Muscle layer of colon (tissue), 2 donors: ENCODE data around the gene SULF2.

Experiments used
- H3K27ac ChIP-seq: one replicate; pipeline ENCODE4 v1.7.0; 2013; ENCODE audit warnings: low read depth, mild to moderate bottlenecking, low read length, moderate library complexity
- H3K27me3 ChIP-seq, 2 donors: one replicate each; pipeline ENCODE4 v1.7.0; 2013; ENCODE audit warnings: low read length in 2 of 2, mild to moderate bottlenecking in 2 of 2; ENCODE audit not compliant: insufficient read depth in 2 of 2, control insufficient read depth in 1 of 2
- H3K36me3 ChIP-seq: one replicate; pipeline ENCODE4 v1.7.0; 2013; ENCODE audit warnings: mild to moderate bottlenecking, low read length; ENCODE audit not compliant: insufficient read depth
- H3K4me1 ChIP-seq: one replicate; pipeline ENCODE4 v1.7.0; 2013; ENCODE audit warnings: mild to moderate bottlenecking, low read length; ENCODE audit not compliant: insufficient read depth
- H3K4me3 ChIP-seq, 2 donors: one replicate each; pipeline ENCODE4 v1.7.0; 2013; ENCODE audit warnings: low read length in 2 of 2, low read depth in 1 of 2, mild to moderate bottlenecking in 1 of 2, moderate library complexity in 1 of 2
- H3K9ac ChIP-seq: one replicate; pipeline ENCODE4 v1.7.0; 2013; ENCODE audit warnings: low read length
- H3K9me3 ChIP-seq: one replicate; pipeline ENCODE4 v1.7.0; 2013; ENCODE audit warnings: mild to moderate bottlenecking, low read length
- donor health status: abdominal sarcoma.
- donor health status: Adenocarcinoma of cecum.

SULF2 gene

DNA sequence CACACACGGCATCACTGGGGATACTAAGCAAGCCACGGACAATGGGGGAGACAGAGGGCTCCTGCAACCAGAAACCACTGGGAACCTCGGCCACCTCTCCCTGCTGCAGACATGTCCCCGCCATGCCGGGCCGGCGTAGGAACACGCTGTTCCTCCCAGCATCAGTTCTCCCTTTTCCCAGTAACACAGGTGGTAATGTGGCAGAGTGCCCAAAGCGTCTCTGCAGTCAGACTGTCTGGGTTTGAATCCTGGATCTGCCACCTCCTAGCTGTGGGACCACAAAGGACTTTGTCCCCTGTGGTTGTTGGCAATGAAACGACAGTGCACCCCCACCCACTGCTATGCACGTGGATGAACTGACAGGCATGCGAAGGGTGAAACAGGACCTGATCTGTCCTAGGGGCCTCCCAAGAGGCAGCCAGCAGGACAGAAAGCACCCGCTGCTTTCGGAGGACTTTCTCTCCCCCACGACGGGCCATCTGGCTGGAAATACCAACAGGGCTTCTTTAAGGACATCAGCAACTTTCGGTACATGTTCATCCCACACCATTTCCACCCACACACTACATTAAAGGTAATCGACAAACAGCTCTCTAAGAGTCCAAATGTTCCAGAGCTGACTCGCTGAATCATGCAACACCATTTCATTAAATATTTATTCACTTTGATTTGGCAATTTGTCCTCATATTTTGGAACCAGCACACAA, 74.1 kb downstream of the SULF2 start:
- no peaks in the 10 kb centered on the region for H3K9me3 ChIP-seq
- no peak overlapping the region for H3K9ac ChIP-seq
- H3K4me3 ChIP-seq = no peak overlapping the region

DNA sequence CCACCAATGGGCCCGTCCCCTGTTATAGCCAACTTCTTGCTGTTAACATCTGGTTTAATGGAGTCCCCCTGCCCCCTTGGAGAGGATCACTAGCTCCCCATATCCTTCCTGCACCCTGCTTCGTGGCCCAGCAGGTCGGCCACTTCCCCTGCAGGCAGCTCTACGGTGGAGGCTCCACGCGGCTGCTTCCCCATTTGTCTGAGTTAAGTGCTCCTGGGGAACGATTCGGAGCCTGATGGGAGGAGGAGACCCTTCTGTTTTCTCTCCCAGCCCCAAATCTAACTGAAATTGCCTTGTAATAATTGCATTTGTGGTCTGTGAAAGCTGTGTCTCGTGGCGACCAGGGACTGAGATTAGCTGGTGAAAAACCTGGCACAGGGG, 74.6 kb downstream of the SULF2 start:
- H3K9ac ChIP-seq = no peak overlapping the region

More for the DNA sequence above, 74.1 kb downstream of the SULF2 start:
- Histone ChIP-seq H3K4me1 (no peaks in the 10 kb centered on the region), H3K27me3 (no peaks in the 10 kb centered on the region), H3K27ac (no peak overlapping the region), H3K36me3 (no peaks in the 10 kb centered on the region)

DNA sequence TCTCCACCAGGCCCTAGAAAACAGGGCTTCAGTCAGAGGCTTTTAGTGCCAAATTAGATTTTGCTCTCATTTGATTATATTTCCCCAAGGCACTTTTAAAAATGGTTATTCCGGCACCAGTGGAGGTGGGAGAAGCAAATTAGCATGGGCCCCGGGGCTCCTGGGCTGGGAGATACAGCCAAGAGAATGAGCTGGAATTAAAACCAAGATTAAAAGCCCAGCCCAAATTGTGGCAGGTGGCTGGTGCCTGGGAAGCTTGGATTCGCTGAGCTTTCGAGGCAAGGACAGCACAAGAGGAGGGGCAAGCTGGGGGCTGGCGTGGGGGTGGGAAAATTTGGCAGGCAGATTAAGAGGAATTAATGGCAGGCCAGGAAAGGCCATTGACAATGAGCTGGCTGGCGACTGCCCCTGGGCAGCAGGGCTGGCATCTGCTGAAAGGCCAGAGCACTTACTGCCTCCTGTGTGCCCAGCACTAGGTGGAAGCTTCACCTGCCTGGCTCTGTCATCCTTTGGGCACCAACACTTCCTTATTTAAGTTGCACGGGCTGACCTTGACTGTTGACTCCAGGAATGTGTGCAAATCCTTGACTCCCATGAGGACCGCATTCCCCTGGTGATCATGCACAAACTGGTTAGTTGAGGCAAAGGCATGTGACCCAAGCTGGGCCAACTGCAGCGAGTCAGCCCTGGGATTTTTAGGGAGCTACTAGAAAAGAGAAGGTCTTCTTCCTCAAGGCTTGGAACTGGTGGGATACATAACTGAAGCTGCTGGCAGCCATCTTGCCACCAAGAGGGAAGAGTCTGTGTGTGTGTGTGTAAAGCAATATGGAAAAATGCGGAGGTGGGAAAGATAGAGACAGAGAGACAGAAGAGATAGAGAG, 76.1 kb downstream of the SULF2 start:
- Histone ChIP-seq H3K4me3 (no peak overlapping the region), H3K36me3 (no peaks in the 10 kb centered on the region), H3K27me3 (no peaks in the 10 kb centered on the region), H3K9ac (no peak overlapping the region), H3K27ac (no peak overlapping the region), H3K4me1 (peaks cover 10% of the 10 kb centered on the region), H3K9me3 (no peaks in the 10 kb centered on the region)

More for the DNA sequence above, 74.6 kb downstream of the SULF2 start:
- no peaks in the 10 kb centered on the region for H3K36me3 ChIP-seq
- H3K4me1 ChIP-seq = no peaks in the 10 kb centered on the region
- H3K27ac ChIP-seq = no peak overlapping the region
- H3K4me3 ChIP-seq = no peak overlapping the region
- no peaks in the 10 kb centered on the region for H3K27me3 ChIP-seq
- H3K9me3 ChIP-seq = no peaks in the 10 kb centered on the region

DNA sequence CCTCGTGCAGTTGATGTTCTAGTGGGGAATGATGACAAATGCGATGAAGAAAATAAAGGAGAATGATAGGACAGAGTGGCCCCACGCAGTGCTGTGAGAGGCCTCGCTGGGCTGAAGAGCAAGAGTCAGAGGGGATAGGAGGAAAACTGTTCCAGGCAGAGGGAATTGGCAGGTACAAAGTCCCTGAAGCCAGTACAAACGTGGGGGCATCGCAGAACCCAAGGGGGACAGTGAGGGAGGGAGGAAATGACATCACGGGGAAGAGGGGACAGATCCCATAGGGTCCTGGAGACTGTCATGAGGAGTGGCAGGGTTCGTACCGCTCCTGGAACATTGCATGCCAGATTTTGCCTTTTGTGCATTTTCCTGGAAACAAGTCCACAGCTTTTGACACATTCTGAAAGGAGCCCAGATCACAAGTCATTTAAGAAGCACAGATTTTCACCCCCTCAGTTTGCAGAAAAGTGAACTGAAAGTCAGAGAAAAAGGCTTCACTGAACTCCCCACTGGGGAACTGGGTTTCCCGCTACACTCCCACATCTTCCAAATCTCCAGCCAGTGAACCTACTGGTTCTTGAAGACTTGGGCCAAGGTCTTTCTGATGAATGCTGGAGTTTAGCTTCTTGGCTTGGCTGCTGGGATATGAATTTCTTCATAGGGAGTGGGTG, 77.0 kb downstream of the SULF2 start:
- Histone ChIP-seq H3K4me3 (no peak overlapping the region), H3K27ac (no peak overlapping the region), H3K9ac (no peak overlapping the region), H3K9me3 (no peaks in the 10 kb centered on the region), H3K4me1 (peaks cover 10% of the 10 kb centered on the region), H3K36me3 (no peaks in the 10 kb centered on the region), H3K27me3 (no peaks in the 10 kb centered on the region)

DNA sequence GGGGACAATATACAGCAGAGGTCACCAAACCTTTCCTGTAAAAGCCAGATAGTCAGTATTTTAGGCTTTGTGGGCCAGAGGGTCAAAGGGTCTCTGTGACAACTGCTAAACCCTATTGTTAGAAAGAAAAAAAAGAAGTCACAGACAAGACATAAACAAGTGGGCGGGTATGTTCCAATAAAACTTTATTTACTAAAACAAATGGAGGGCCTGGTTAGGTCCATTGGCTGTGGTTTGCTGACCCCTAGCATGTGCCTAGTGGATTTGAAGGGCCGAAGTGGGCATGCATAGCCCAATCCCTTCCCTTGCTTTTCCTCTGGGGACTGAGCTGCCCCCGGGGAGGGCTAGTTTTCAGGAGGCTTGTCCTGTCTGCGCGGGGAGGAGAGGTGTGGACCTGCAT, 78.9 kb downstream of the SULF2 start:
- Histone ChIP-seq H3K9me3 (no peaks in the 10 kb centered on the region), H3K36me3 (no peaks in the 10 kb centered on the region), H3K4me3 (no peak overlapping the region), H3K9ac (no peak overlapping the region), H3K4me1 (peaks cover 10% of the 10 kb centered on the region), H3K27me3 (no peaks in the 10 kb centered on the region), H3K27ac (no peak overlapping the region)

DNA sequence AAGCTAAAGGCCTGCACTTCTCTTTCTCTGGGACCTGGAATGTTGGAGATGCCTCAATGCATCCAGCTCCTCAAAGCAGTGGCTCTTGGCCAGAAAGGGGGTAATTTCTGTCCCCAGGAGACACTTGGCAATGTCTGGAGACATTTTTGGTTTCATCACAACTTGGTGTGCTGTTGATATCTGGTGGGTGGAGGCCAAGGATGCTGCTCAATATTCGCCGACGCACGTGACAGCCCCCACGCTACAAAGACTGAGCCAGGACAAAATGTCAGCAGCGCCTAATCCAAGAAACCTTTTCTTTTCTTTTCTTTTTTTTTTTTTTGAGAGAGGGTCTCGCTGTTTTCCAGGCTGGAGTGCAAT, 79.8 kb downstream of the SULF2 start:
- H3K4me1 ChIP-seq = peaks cover 10% of the 10 kb centered on the region
- no peaks in the 10 kb centered on the region for H3K27me3 ChIP-seq
- no peak overlapping the region for H3K4me3 ChIP-seq
- no peaks in the 10 kb centered on the region for H3K36me3 ChIP-seq
- no peaks in the 10 kb centered on the region for H3K9me3 ChIP-seq
- no peak overlapping the region for H3K27ac ChIP-seq
- no peak overlapping the region for H3K9ac ChIP-seq

DNA sequence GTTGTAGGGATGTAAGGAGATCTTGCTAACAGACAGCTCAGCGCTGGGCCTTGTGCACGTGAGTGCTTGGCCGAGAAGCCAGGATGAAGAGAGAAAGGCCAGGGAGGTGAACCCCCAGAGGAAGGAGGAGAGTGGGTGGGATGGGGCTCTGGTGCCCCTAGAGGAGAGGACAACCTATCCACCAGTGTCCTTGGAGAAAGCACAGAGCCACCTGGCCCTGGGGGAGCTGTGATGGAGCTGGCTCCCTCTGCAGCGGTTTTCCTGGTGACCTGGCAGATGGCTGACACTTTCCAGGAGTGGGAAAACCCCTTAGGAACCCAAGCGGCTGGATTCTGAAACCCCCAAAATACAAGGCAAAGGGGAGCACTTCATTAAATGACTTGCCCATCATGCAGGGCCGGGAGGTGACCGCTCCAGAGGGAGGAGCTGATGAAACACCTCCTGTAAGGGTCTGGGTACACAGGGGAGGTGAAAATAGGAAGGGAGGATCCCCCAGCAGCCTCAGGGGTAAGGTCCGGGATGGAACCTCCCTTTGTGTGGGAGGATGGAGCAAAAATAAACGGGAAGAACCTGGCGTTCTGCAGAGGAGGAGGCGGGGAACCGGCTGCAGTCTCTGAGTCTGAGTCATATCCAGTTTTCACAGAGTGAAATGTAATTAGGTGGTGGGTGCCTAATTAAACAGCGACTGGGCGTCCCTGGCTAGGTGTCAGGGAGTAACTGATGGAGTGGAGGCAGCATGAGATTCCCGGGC, 80.4 kb downstream of the SULF2 start:
- Histone ChIP-seq H3K36me3 (no peaks in the 10 kb centered on the region), H3K4me1 (peaks cover 10% of the 10 kb centered on the region), H3K27ac (no peak overlapping the region), H3K27me3 (no peaks in the 10 kb centered on the region), H3K4me3 (no peak overlapping the region), H3K9ac (no peak overlapping the region), H3K9me3 (no peaks in the 10 kb centered on the region)

DNA sequence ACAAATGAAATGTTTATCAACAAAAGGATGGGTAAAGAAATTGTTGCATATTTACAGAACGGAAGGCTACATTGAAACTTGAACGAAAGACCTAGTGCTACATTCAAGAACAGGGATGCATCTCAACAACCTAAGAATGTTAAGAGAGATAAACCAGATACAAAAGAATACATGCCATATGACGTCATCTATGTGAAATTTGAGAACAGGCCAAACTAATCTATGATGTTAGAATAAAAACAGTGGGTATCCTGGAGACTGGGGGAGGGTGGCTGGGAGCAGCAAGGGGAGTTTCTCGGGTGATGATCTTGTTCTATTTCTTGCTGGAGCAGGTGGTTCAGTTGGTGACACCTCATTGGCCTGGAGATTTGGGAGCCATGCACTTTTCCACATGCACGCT, 81.5 kb downstream of the SULF2 start:
- Histone ChIP-seq H3K4me3 (no peak overlapping the region), H3K27me3 (no peaks in the 10 kb centered on the region), H3K27ac (no peak overlapping the region), H3K4me1 (peaks cover 10% of the 10 kb centered on the region), H3K9me3 (no peaks in the 10 kb centered on the region), H3K36me3 (no peaks in the 10 kb centered on the region), H3K9ac (no peak overlapping the region)

DNA sequence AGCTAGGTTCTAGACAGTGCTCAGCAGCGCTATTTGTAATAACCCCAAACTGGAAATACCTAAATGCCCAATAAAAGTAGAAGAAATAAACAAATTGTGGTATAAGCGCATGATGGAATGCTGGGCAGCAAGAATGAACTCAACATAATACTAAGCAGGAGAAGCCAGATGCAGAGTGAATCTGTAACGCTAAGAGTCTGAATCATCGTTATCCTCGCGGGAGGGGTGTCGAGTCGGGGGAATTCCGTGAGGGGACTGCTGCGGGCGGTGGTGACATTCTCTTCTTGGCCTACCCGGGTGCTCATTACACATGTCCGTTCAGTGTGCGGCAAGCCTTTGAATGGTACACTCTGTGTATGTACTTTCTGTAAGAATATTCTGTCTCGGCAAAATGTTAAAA, 83.7 kb downstream of the SULF2 start:
- Histone ChIP-seq H3K36me3 (no peaks in the 10 kb centered on the region), H3K4me1 (peaks cover 10% of the 10 kb centered on the region), H3K9ac (no peak overlapping the region), H3K9me3 (no peaks in the 10 kb centered on the region), H3K27ac (no peak overlapping the region), H3K4me3 (no peak overlapping the region), H3K27me3 (no peaks in the 10 kb centered on the region)

DNA sequence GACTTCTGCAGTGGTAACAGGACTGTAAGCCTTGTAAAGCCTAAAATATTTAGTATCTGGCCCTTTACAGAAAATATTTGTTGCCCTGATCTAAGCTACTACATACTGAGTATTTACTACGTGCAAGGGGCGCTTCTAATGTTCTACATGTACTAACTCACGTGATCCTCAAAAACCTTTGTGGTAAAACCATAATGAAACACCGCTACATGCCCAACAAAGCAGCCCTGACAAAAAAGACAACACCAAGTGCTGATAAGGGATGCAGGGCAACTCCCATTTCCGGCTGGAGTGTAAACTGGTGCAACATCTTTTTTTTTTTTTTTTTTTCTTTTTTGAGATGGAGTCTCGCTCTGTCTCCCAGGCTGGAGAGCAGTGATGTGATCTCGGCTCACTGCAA, 85.0 kb downstream of the SULF2 start:
- H3K36me3 ChIP-seq = no peaks in the 10 kb centered on the region
- H3K27ac ChIP-seq = no peak overlapping the region
- H3K4me3 ChIP-seq = no peak overlapping the region
- H3K4me1 ChIP-seq = peaks cover 7% of the 10 kb centered on the region
- H3K9me3 ChIP-seq = no peaks in the 10 kb centered on the region
- no peak overlapping the region for H3K9ac ChIP-seq
- no peaks in the 10 kb centered on the region for H3K27me3 ChIP-seq

DNA sequence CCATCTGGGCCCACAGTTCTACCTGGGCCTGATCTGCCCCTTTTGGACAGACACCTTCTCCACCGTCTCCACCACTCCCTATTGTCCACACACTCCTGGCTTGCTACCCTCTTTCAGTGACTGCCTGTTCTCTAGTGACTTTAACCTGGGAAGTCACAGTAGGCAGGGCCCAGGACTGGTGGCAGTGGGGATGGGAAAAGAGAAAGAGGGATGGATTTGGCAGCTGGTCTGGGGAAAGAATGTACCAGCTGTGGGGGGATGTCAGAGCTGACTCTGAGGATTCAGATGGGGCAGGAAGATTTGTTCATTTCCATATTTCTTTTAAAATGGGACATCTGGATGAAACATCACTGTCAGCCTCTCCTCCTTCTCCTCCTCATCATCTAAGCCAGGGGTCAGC, 85.5 kb downstream of the SULF2 start:
- H3K9me3 ChIP-seq = no peaks in the 10 kb centered on the region
- peaks cover 2% of the 10 kb centered on the region for H3K4me1 ChIP-seq
- no peaks in the 10 kb centered on the region for H3K27me3 ChIP-seq
- no peak overlapping the region for H3K27ac ChIP-seq
- H3K36me3 ChIP-seq = no peaks in the 10 kb centered on the region
- H3K9ac ChIP-seq = no peak overlapping the region
- H3K4me3 ChIP-seq = no peak overlapping the region
